Measurements from ENCODE around the gene LLGL2.

The LLGL2 gene

DNA sequence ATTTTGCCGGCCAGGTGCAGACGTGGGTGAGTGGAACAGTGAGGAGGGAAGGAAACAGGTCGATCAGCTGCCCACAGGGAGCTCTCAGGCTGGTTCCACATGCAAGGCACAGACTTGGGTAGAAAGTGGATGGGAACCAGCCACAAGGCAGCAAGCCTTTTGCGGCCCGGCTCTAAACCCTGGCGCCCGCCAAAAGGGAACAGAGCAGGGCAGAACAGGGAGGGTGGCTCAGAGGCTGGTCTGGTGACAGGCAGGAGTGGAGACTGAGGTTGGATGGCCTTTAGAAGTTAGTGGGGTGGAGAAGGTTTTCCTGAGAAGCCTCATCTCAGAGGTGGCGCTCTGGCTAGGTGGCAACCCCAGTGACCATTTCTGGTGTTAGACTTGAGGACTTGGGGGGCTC, 10.4 kb downstream of the LLGL2 start:
- DNase-seq (ENCODE audit: low read depth in 1 of 2, low spot score in 1 of 2) = no peak
- no peaks in the 10 kb centered on the region for H3K27me3 ChIP-seq (ENCODE audit: insufficient read depth, poor library complexity, severe bottlenecking)
- H3K27ac ChIP-seq (replicated peaks) = no peak overlapping the region
- no peak overlapping the region for H3K4me3 ChIP-seq (replicated peaks; ENCODE audit: insufficient read depth, low read length)
- TF ChIP-seq GABPA (IDR thresholded peaks at IDR 0.05; ENCODE audit: low read depth) = no peak
- TF ChIP-seq POLR2AphosphoS5 (IDR thresholded peaks at IDR 0.05; ENCODE audit: low read depth) = no peak
- no peak for TF ChIP-seq SPI1 (IDR thresholded peaks at IDR 0.05; ENCODE audit: borderline replicate concordance, low read depth)
- TF ChIP-seq, protein P1, sequence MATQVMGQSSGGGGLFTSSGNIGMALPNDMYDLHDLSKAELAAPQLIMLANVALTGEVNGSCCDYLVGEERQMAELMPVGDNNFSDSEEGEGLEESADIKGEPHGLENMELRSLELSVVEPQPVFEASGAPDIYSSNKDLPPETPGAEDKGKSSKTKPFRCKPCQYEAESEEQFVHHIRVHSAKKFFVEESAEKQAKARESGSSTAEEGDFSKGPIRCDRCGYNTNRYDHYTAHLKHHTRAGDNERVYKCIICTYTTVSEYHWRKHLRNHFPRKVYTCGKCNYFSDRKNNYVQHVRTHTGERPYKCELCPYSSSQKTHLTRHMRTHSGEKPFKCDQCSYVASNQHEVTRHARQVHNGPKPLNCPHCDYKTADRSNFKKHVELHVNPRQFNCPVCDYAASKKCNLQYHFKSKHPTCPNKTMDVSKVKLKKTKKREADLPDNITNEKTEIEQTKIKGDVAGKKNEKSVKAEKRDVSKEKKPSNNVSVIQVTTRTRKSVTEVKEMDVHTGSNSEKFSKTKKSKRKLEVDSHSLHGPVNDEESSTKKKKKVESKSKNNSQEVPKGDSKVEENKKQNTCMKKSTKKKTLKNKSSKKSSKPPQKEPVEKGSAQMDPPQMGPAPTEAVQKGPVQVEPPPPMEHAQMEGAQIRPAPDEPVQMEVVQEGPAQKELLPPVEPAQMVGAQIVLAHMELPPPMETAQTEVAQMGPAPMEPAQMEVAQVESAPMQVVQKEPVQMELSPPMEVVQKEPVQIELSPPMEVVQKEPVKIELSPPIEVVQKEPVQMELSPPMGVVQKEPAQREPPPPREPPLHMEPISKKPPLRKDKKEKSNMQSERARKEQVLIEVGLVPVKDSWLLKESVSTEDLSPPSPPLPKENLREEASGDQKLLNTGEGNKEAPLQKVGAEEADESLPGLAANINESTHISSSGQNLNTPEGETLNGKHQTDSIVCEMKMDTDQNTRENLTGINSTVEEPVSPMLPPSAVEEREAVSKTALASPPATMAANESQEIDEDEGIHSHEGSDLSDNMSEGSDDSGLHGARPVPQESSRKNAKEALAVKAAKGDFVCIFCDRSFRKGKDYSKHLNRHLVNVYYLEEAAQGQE (IDR thresholded peaks at IDR 0.05; ENCODE audit: insufficient replicate concordance, low read depth) = no peak

DNA sequence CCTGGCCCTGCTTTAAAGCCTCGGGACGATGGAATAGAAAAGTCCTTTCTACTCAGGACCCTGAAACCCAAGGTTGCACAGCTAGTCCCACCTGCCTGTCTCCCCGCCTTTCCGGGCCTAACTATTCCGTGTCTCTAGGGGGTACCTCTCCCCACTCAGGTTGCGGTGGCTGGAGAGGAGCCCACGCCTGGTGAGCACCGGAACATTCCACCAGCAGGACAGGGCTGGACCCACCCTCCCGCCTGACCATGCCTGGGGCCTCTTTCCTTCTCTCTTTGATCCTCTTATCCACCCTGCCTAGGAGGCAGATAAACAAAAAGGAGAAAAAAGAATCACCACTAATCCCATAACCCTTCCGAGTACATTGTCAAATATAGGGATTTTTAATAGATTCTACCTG, 10.9 kb downstream of the LLGL2 start:
- H3K4me3 ChIP-seq (replicated peaks; ENCODE audit: insufficient read depth, low read length) = no peak overlapping the region
- no peak for DNase-seq (ENCODE audit: low read depth in 1 of 2, low spot score in 1 of 2)
- no peaks in the 10 kb centered on the region for H3K27me3 ChIP-seq (ENCODE audit: insufficient read depth, poor library complexity, severe bottlenecking)
- TF ChIP-seq GABPA (IDR thresholded peaks at IDR 0.05; ENCODE audit: low read depth) = no peak
- H3K27ac ChIP-seq (replicated peaks) = no peak overlapping the region

DNA sequence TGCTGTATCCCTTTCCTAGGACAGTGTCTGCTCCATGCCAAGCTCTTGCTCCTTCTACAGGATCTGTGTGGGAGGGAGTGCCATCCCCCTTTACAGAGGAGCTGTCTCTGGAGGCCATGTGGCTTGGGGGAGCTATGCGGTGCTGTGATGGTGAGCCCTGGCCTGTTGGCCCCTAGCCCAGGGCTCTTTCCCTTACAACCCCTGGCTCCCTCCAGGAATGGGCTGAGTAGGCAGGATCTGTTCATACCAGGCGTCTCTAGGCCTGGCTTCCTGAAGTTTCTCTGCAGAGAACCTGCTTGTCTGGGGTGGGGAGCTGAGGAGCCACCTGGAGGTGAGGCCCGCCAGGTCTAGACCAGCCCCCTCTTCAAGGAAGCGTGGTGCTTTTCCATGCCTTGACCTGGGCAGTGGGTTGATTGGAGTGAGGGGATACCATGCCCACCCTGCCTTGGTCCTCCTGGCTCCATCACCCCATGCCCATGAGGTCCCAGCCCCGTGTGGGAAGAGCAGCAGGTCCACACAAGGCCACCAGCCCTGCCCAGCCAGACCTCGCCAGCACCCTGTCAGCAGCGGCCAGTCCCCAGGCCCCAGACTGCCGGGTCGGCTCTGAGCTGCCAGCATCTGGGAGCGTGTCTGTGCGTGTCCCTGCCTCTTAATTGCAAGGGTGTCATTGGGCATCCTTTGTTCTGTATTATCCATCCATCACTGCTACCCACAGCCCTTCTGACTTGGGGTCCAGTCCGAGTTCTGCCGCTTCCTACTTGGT, 14.7 kb downstream of the LLGL2 start:
- TF ChIP-seq SPI1 (IDR thresholded peaks at IDR 0.05; ENCODE audit: borderline replicate concordance, low read depth) (no peak), POLR2AphosphoS5 (IDR thresholded peaks at IDR 0.05; ENCODE audit: low read depth) (no peak), GABPA (IDR thresholded peaks at IDR 0.05; ENCODE audit: low read depth) (no peak)
- TF ChIP-seq, protein P1 (IDR thresholded peaks at IDR 0.05; ENCODE audit: insufficient replicate concordance, low read depth) = no peak
- H3K27ac ChIP-seq (replicated peaks) = no peak overlapping the region
- no peak for DNase-seq (ENCODE audit: low read depth in 1 of 2, low spot score in 1 of 2)
- no peaks in the 10 kb centered on the region for H3K27me3 ChIP-seq (ENCODE audit: insufficient read depth, poor library complexity, severe bottlenecking)
- no peak overlapping the region for H3K4me3 ChIP-seq (replicated peaks; ENCODE audit: insufficient read depth, low read length)

DNA sequence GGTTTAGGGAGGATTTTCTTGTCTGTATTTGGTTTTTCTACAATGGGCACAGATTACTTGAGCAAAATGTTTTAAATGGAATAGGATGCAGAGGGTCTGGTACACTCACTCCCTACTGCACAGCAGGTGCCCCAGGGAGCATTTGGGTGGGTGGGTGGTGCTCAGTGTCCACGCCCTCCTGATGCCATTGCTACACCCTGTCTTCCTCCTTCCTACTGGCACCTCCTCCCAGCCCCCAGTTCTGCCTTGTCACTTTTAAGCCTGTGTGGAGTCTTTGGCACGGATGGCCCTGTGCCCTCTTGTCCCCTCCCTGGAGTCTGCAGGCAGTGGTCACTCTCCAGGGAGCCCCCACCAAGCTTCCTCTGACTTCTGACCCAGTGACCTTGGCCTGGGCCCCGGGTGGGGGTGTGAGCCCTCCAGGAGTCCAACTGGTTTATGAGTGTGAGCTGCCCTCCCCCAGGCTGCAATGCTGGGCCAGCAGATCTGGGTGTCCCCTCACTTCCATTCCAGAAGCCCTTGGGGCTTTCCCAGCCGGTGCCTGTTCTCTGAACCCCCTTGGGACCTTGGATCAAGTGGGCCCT, 15.5 kb downstream of the LLGL2 start:
- TF ChIP-seq SPI1 (IDR thresholded peaks at IDR 0.05; ENCODE audit: borderline replicate concordance, low read depth) (no peak), GABPA (IDR thresholded peaks at IDR 0.05; ENCODE audit: low read depth) (no peak), POLR2AphosphoS5 (IDR thresholded peaks at IDR 0.05; ENCODE audit: low read depth) (no peak)
- TF ChIP-seq, protein P1 (IDR thresholded peaks at IDR 0.05; ENCODE audit: insufficient replicate concordance, low read depth) = no peak
- TF ChIP-seq, protein P2, sequence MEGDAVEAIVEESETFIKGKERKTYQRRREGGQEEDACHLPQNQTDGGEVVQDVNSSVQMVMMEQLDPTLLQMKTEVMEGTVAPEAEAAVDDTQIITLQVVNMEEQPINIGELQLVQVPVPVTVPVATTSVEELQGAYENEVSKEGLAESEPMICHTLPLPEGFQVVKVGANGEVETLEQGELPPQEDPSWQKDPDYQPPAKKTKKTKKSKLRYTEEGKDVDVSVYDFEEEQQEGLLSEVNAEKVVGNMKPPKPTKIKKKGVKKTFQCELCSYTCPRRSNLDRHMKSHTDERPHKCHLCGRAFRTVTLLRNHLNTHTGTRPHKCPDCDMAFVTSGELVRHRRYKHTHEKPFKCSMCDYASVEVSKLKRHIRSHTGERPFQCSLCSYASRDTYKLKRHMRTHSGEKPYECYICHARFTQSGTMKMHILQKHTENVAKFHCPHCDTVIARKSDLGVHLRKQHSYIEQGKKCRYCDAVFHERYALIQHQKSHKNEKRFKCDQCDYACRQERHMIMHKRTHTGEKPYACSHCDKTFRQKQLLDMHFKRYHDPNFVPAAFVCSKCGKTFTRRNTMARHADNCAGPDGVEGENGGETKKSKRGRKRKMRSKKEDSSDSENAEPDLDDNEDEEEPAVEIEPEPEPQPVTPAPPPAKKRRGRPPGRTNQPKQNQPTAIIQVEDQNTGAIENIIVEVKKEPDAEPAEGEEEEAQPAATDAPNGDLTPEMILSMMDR (IDR thresholded peaks at IDR 0.05; ENCODE audit: insufficient read depth, low read length) = no peak
- H3K4me3 ChIP-seq (replicated peaks; ENCODE audit: insufficient read depth, low read length) = no peak overlapping the region
- DNase-seq (ENCODE audit: low read depth in 1 of 2, low spot score in 1 of 2) = no peak
- no peaks in the 10 kb centered on the region for H3K27me3 ChIP-seq (ENCODE audit: insufficient read depth, poor library complexity, severe bottlenecking)
- H3K27ac ChIP-seq (replicated peaks) = no peak overlapping the region
